ENCODE measurements around the gene OR13J1.
"Not testable (repeated sequence)": the region's sequence is repeated elsewhere in the genome, so short reads cannot be mapped to it uniquely, and the experiment has no call there.

The OR13J1 gene, protein sequence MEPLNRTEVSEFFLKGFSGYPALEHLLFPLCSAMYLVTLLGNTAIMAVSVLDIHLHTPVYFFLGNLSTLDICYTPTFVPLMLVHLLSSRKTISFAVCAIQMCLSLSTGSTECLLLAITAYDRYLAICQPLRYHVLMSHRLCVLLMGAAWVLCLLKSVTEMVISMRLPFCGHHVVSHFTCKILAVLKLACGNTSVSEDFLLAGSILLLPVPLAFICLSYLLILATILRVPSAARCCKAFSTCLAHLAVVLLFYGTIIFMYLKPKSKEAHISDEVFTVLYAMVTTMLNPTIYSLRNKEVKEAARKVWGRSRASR

GRCh38 chr9:35870351-35870923, at the start of gene OR13J1:
TSS of gene OR13J1 (minus strand) at chr9:35870401. CDS start at chr9:35870401, 0 bp downstream.
- no peak for DNase-seq
- in situ Hi-C loops (cut with HindIII; ENCODE audit: low pct_ligation_motif_present, low pct_unique_long_range_greater_than_20kb, low sequenced_read_pairs): no loop called here

DNA sequence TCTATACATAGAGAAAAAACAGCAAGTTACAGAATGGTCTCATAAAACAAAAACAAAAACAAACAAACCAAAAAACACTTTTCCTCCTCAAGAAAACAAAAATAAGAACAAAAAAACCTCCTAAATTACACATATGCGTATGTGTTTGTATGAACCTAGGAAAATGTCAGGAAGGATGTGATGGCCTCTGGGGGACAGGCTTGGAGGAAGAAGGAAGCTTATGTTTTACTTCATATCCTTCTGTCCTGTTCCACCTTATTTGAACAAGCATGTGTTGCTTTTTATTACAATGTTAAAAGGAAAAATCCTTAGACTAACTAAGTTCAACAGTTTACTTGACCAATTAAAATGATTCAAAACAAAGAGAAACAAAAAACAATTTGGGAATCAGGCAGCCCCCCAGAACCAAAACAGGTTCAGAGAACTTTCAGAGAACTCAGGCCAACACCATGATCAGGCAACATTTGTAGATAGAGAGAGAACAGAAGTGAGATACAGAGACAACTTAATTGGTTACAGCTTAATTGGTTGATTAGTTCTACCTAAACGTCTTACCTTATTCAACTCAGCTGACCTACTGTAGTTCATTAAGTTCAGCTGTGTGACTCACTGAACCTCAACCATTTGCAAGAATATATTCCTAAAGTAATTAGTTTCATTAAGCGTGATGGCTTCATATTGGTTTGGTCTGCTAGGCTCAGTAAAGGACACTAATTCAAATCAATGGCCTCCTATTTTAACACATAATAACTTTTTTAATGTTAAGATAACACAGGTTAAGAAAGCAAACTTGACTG, 49.2 kb upstream of the OR13J1 start:
- in situ Hi-C loops (cut with HindIII; ENCODE audit: low pct_ligation_motif_present, low pct_unique_long_range_greater_than_20kb, low sequenced_read_pairs): no loop called here
- no peak for DNase-seq

- DNase-seq: no peak
- in situ Hi-C loops (cut with HindIII; ENCODE audit: low pct_ligation_motif_present, low pct_unique_long_range_greater_than_20kb, low sequenced_read_pairs): no loop called here
These were observed 48.6 kb upstream of the OR13J1 start for GRCh38 chr9:35918780-35919179.

DNA sequence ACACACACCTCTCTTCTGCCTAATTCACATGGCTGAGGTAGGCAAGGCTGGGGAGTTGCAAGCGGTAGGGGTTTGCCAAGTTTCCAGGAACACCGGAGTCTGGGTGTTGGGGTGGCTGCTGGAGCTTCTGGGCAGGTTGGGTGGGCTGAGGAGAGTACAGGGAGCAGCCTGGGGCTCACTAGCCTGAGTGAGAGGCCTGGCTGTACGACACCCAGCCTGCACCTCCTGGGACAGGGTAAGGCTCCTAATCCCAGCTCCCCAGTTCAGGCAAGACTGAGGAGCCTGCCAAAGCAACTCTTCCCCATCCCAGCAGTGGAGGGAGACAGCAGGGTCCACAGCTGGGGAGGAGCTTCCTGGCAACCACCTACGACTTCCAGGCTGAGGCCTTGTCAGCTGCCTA, 47.1 kb upstream of the OR13J1 start:
- in situ Hi-C loops (cut with HindIII; ENCODE audit: low pct_ligation_motif_present, low pct_unique_long_range_greater_than_20kb, low sequenced_read_pairs): no loop called here
- DNase-seq: no peak

DNA sequence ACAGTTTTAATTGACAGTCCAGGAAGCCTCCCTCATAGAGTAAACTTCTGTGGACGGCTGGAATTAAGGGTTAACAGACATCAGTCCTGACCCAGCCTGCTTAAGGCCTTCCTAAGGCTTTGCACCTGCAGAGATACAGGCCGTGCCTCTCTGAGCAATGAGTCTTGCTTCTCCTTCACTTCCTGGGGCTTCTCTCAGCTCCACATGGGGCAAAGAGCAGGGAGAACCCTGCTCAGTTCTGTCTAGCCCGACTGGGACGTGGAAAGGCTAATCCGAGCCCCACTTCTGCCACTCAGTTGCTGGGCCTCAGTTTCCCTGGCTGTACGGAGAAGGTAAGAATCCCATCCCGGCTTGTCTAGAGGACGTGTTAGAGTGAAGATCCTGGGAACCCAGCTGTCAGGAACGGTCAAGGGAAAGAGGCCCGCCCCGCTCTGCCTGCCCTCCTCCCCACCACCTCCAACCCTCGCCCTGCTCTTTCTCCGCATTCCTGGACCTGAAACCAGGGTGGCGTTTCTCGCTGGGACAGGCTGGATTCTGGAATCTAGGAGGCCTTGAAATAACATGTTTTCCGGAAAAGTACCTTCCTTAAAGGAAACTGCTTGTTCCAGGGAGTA, 45.6 kb upstream of the OR13J1 start:
- in situ Hi-C loops (cut with HindIII; ENCODE audit: low pct_ligation_motif_present, low pct_unique_long_range_greater_than_20kb, low sequenced_read_pairs): no loop called here
- no peak for DNase-seq

DNA sequence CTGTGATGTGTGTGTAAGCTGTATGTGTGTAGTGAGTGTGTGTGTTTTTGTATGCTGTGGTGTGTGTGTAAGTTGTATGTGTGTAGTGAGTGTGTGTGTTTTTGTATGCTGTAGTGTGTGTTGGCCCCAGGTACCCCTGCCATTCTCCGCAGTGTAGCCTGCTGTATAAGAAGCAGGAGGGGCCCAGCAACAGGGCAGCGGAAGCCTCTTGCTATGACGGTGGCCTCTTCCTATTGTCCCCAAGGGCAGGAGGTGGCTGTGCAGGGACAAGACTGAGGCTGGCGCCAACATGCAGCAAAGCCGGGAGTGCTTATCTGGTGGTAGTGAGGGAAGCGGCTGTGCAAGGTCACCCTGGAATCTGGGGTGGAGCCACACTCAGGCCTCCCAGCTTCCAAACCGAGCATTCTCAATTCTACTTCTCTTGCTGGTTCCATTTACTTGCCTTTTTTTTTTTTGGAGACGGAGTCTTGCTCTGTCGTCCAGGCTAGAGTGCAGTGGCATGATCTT, 44.2 kb upstream of the OR13J1 start:
- DNase-seq: no peak

GRCh38 chr9:35913429-35913828, 43.2 kb upstream of the OR13J1 start:
- DNase-seq; in situ Hi-C loops (cut with HindIII; ENCODE audit: low pct_ligation_motif_present, low pct_unique_long_range_greater_than_20kb, low sequenced_read_pairs): not testable (repeated sequence)

More for the DNA sequence above, 44.2 kb upstream of the OR13J1 start:
- in situ Hi-C loops (cut with HindIII; ENCODE audit: low pct_ligation_motif_present, low pct_unique_long_range_greater_than_20kb, low sequenced_read_pairs): no loop called here

DNA sequence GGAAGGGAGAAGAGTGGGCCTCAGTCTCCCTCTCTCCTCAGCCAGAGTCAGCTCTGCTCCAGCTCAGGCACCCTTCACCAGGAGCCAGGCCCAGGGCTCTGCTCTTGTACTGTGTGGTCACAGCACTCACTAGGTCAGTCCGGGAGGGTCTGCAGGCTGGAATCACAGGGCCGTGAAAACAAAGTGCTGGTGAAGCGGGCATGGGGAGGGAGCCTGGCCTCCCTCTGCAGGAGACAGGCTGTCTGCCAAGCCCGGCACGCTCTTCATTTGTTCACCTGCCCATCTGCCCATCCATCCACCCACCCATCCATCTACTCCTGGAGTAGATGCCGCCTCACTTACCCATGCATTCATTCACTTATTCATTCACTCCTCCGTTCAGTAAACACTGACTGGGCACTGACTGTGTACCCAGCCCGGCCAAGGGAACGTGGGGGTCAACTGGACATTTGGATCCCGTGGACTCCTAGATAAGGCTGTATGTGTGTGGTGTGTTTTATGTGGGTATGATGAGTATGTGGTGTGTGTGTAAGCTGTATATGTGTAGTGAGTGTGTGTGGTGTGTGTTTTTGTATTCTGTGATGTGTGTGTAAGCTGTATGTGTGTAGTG, 42.7 kb upstream of the OR13J1 start:
- in situ Hi-C loops (cut with HindIII; ENCODE audit: low pct_ligation_motif_present, low pct_unique_long_range_greater_than_20kb, low sequenced_read_pairs): no loop called here
- no peak for DNase-seq

- in situ Hi-C loops (cut with HindIII; ENCODE audit: low pct_ligation_motif_present, low pct_unique_long_range_greater_than_20kb, low sequenced_read_pairs): no loop called here
- DNase-seq: no peak
These were observed 41.5 kb upstream of the OR13J1 start for GRCh38 chr9:35911690-35912089.

GRCh38 chr9:35910613-35911359, 40.6 kb upstream of the OR13J1 start:
- in situ Hi-C loops (cut with HindIII; ENCODE audit: low pct_ligation_motif_present, low pct_unique_long_range_greater_than_20kb, low sequenced_read_pairs): no loop called here
- peak; percentile 75 for DNase-seq

GRCh38 chr9:35909687-35910612, 39.7 kb upstream of the OR13J1 start:
- in situ Hi-C loops (cut with HindIII; ENCODE audit: low pct_ligation_motif_present, low pct_unique_long_range_greater_than_20kb, low sequenced_read_pairs): no loop called here
- DNase-seq: no peak

DNA sequence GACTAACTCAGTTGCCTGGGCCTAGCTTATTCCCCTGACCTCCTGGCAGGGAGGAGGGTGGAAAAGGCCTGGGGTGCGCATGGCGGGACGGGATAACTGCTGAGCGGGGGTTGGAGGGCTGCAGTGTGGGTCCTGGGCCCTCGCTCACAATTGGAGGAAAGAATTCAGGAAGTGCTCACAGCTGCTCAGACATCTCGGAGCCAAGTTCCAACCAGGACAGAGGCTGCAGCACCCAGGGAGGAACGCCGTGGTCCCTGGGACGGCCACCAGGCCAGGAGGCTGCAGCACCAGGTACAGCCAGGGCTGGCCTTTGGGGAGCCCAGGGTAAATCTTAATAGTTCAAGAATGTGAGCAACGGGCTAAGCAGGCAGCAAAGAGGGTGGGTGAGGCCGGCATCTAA, 39.1 kb upstream of the OR13J1 start, which contains the start of gene SPAAR:
SPAAR (plus strand) TSS at position 217 of the 400 bp plus-strand sequence. CDS start 974 bp downstream, outside the sequence.
- DNase-seq: no peak

GRCh38 chr9:35908504-35909125, 38.4 kb upstream of the OR13J1 start:
- in situ Hi-C loops (cut with HindIII; ENCODE audit: low pct_ligation_motif_present, low pct_unique_long_range_greater_than_20kb, low sequenced_read_pairs): no loop called here
- DNase-seq: peak; percentile 21

More for the DNA sequence above, 39.1 kb upstream of the OR13J1 start, which contains the start of gene SPAAR:
- in situ Hi-C loops (cut with HindIII; ENCODE audit: low pct_ligation_motif_present, low pct_unique_long_range_greater_than_20kb, low sequenced_read_pairs): no loop called here

DNA sequence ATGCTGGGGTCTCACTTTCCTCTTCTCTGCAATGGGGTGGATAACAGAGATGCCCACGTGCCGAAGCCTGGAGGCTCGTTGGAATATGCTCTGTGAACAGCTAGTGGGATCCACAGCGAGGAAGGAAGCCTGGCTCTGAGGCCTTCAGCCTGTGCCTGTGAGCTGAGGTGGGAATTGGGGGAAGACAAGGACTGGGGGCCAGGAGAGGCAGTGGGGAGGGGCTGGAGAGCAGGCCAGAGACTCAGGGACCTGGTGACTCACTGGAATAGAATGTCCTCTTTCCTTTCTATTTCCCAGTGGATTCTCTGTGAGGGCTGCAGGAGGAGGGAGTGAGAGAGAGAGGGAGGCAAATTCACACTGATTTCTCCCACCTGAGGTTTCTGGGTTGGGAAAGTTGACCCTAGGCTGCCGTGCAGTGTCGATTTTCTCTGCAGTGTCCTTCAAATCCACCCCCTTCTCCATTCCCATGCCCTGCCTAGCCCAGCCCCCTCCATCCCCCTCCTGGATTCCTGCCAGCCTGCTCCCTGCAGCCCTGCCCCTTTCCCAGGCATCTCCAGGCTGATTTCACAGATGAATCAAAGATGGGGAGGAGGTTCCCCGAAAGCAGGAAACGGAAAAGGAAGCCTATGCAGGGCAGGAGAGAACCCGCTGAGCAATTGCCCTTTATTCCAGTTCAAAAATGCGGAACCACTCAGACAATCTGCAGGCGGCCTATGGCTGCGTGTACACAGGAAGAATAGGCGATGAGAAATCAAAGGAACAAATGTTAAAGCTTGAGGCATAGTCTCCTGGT, 37.7 kb upstream of the OR13J1 start:
- peak; percentile 86 for DNase-seq
- in situ Hi-C loops (cut with HindIII; ENCODE audit: low pct_ligation_motif_present, low pct_unique_long_range_greater_than_20kb, low sequenced_read_pairs): no loop called here

- in situ Hi-C loops (cut with HindIII; ENCODE audit: low pct_ligation_motif_present, low pct_unique_long_range_greater_than_20kb, low sequenced_read_pairs): no loop called here
- DNase-seq: peak; percentile 47
These were observed 36.9 kb upstream of the OR13J1 start for GRCh38 chr9:35906923-35907699.

All from ACHN (cell line).